Trophoblast cell (in vitro differentiated cells and primary cell): ENCODE data around the gene C16orf92.
A peak's percentile ranks its signal among the peaks of the same experiment; 100 is the strongest.

Experiments
- DNase-seq, 2 donors: peaks; one replicate each; pipeline ENCODE4 v3.0.0-alpha.2; 2016
- H2AFZ ChIP-seq: 2 replicates; pipeline ENCODE4 v1.6.1; 2013; ENCODE audit warnings: low read length, moderate library complexity, mild to moderate bottlenecking; ENCODE audit not compliant: insufficient read depth, poor library complexity
- H2AK5ac ChIP-seq: 2 replicates; pipeline ENCODE4 v1.6.1; 2013; ENCODE audit warnings: mild to moderate bottlenecking, low read length
- H2BK120ac ChIP-seq: 2 replicates; pipeline ENCODE4 v1.6.1; 2013; ENCODE audit warnings: low read length, mild to moderate bottlenecking, moderate library complexity; ENCODE audit not compliant: insufficient read depth, poor library complexity
- H2BK12ac ChIP-seq: 2 replicates; pipeline ENCODE4 v1.6.1; 2013; ENCODE audit warnings: mild to moderate bottlenecking, low read length, moderate library complexity
- H2BK5ac ChIP-seq: 2 replicates; pipeline ENCODE4 v1.6.1; 2013; ENCODE audit warnings: low read length, low read depth, moderate library complexity, mild to moderate bottlenecking; ENCODE audit not compliant: poor library complexity
- H3K14ac ChIP-seq: 2 replicates; pipeline ENCODE4 v1.6.1; 2013; ENCODE audit warnings: mild to moderate bottlenecking, low read length
- H3K18ac ChIP-seq: 2 replicates; pipeline ENCODE4 v1.6.1; 2013; ENCODE audit warnings: mild to moderate bottlenecking, low read length
- H3K23ac ChIP-seq: 2 replicates; pipeline ENCODE4 v1.6.1; 2013; ENCODE audit warnings: low read length
- H3K27ac ChIP-seq: 2 replicates; pipeline ENCODE4 v1.5.1; 2013; ENCODE audit warnings: low read depth, mild to moderate bottlenecking, inconsistent platforms, low read length, moderate library complexity
- H3K27me3 ChIP-seq: 2 replicates; pipeline ENCODE4 v1.6.1; 2013; ENCODE audit warnings: inconsistent platforms, mild to moderate bottlenecking, low read length, moderate library complexity; ENCODE audit not compliant: insufficient read depth
- H3K36me3 ChIP-seq, 2 experiments: 1 replicate in 1 of 2; 2 replicates in 1 of 2; pipeline ENCODE4 v1.6.1; 2013; ENCODE audit warnings: low read length in 2 of 2, mild to moderate bottlenecking in 2 of 2, moderate library complexity in 1 of 2; ENCODE audit not compliant: insufficient read depth in 2 of 2, control insufficient read depth in 1 of 2
- H3K4ac ChIP-seq: 2 replicates; pipeline ENCODE4 v1.6.1; 2013; ENCODE audit warnings: low read depth, mild to moderate bottlenecking, low read length, moderate library complexity
- H3K4me1 ChIP-seq, 2 experiments: 1 replicate in 1 of 2; 2 replicates in 1 of 2; pipeline ENCODE4 v1.6.1; 2013; ENCODE audit warnings: low read length in 2 of 2, mild to moderate bottlenecking in 2 of 2, moderate library complexity in 1 of 2; ENCODE audit not compliant: insufficient read depth in 2 of 2, control insufficient read depth in 1 of 2
- H3K4me2 ChIP-seq: 2 replicates; pipeline ENCODE4 v1.6.1; 2013; ENCODE audit warnings: inconsistent platforms, mild to moderate bottlenecking, low read length, moderate library complexity
- H3K4me3 ChIP-seq: 2 replicates; pipeline ENCODE4 v1.5.1; 2013; ENCODE audit warnings: mild to moderate bottlenecking, low read depth, low read length, inconsistent platforms
- H3K79me1 ChIP-seq: one replicate; pipeline ENCODE4 v1.6.1; 2013; ENCODE audit warnings: low read length
- H3K79me2 ChIP-seq: 2 replicates; pipeline ENCODE4 v1.6.1; 2013; ENCODE audit warnings: low read length, mild to moderate bottlenecking; ENCODE audit not compliant: control insufficient read depth, insufficient read depth, poor library complexity
- H3K9ac ChIP-seq: 2 replicates; pipeline ENCODE4 v1.6.1; 2013; ENCODE audit warnings: mild to moderate bottlenecking, low read length
- H3K9me3 ChIP-seq: 2 replicates; pipeline ENCODE4 v1.6.1; 2013; ENCODE audit warnings: low read depth, mild to moderate bottlenecking, control low read depth, inconsistent platforms, low read length; ENCODE audit not compliant: insufficient read depth
- H4K12ac ChIP-seq: 2 replicates; pipeline ENCODE4 v1.6.1; 2013; ENCODE audit warnings: low read depth, mild to moderate bottlenecking, low read length, moderate library complexity
- H4K8ac ChIP-seq: 2 replicates; pipeline ENCODE4 v1.6.1; 2013; ENCODE audit warnings: low read depth, mild to moderate bottlenecking, low read length, moderate library complexity
- H4K91ac ChIP-seq: one replicate; pipeline ENCODE4 v1.6.1; 2013; ENCODE audit warnings: low read depth, mild to moderate bottlenecking, low read length, moderate library complexity
- WGBS: extraction: QIAGEN DNeasy Blood & Tissue Kit; methylation state at CpG from one replicate; pipeline ENCODE4 v1.1.7; 2013; ENCODE audit warnings: missing lambda C conversion rate; ENCODE audit not compliant: insufficient read length, insufficient coverage; ENCODE audit errors: extremely low coverage; 5-methylcytosine and 5-hydroxymethylcytosine counted together

The C16orf92 gene

DNA sequence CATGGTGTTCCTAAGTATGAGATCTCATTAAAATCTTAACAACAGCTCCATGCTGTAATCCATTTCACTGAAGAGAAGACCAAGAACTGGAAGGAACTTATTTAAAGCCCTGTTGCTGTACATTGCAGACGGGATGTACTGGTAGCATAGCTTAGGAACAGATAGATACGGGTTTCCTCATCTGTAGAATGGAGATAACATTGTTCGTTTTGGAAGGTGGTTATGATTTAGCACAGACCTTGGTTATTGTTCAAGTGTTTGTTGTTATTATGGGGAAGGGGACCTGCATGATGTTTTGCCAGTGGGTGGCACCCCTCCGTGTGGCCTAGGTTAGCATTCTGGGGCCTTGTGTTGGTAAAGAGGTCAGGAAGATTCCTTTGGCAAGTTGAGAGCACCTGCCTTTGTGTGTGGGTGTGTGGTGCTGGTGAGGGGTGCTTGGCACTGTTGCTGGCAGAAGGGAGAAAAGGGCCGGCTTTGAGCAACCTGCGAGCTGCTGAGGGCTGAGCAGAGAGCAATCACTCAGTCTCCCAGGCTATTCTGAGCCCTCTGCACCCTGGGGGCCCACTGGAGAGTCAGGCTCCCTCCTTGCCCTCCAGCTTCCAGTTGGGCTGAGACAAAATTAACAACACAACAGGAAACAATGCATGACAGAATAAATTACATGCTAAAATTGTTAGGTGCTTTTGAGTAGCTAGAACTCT, 47.0 kb upstream of the C16orf92 start:
- no peak overlapping the region for H3K14ac ChIP-seq
- no peak overlapping the region for H3K18ac ChIP-seq
- peaks cover 9 to 22% of the 10 kb centered on the region in 2 experiments for H3K4me1 ChIP-seq
- H4K91ac ChIP-seq: no peak overlapping the region
- H3K9ac ChIP-seq: no peak overlapping the region
- no peak overlapping the region for H3K4me3 ChIP-seq
- H2BK120ac ChIP-seq: no peak overlapping the region
- WGBS: no CpG with 5 or more reads among the region's 6 CpGs
- peaks cover 34 to 42% of the 10 kb centered on the region in 2 experiments for H3K36me3 ChIP-seq
- H4K8ac ChIP-seq: no peak overlapping the region
- no peak overlapping the region for H3K4ac ChIP-seq
- H3K9me3 ChIP-seq: no peaks in the 10 kb centered on the region
- H3K27ac ChIP-seq: no peak overlapping the region
- H2BK12ac ChIP-seq: no peak overlapping the region
- H3K4me2 ChIP-seq: peak overlapping the region; percentile 42
- H2BK5ac ChIP-seq: no peak overlapping the region
- peaks cover 15% of the 10 kb centered on the region for H3K79me2 ChIP-seq
- peak in 1 of 2 donors; percentile 25 for DNase-seq
- no peak overlapping the region for H2AK5ac ChIP-seq
- H2AFZ ChIP-seq: no peak overlapping the region
- H3K79me1 ChIP-seq: peaks cover 10% of the 10 kb centered on the region
- H3K23ac ChIP-seq: no peak overlapping the region
- H3K27me3 ChIP-seq: no peaks in the 10 kb centered on the region
- H4K12ac ChIP-seq: no peak overlapping the region

DNA sequence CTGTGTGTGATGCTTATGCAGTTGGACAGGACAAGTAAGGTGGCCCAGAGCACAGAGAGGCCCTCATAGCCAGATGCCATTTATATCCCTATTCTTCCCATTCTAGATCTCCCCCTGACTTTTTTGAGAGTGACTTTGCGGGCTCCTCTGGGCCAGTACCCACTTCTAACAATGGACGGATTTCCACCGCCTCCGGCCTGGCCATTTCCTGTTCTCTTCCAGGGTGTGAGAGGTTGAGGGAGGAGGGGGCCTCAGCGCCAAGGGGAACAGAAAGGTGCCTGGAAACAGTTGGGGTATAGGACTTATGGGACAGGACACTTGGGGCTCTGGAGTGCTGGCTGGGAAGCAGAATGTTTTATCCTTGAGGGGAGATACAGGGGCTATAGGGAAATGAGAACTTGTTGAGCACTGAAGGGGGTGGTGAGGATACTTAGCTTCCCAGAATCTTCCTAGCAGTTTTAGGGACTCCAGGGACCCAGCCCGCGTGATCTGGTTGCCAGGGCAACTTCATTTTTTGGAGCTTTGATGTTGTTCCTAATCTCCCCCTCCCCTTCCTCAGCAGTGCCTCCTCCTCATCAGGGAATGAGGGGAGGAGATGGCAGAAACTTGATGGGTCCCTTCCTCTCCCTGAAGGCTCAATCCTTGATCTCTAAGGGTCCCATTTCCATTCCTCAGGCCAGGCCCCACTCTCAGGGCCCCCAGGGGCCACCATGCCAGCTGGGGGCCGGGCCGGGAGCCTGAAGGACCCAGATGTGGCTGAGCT, 45.8 kb upstream of the C16orf92 start:
- peaks cover 9 to 22% of the 10 kb centered on the region in 2 experiments for H3K4me1 ChIP-seq
- no peak for DNase-seq
- H3K4me3 ChIP-seq: no peak overlapping the region
- H2AFZ ChIP-seq: no peak overlapping the region
- no peaks in the 10 kb centered on the region for H3K9me3 ChIP-seq
- H4K8ac ChIP-seq: no peak overlapping the region
- H3K18ac ChIP-seq: no peak overlapping the region
- H3K9ac ChIP-seq: no peak overlapping the region
- no peak overlapping the region for H3K4ac ChIP-seq
- H3K27me3 ChIP-seq: no peaks in the 10 kb centered on the region
- H2BK120ac ChIP-seq: no peak overlapping the region
- peaks cover 37 to 48% of the 10 kb centered on the region in 2 experiments for H3K36me3 ChIP-seq
- H2BK12ac ChIP-seq: no peak overlapping the region
- no CpG with 5 or more reads among the region's 9 CpGs for WGBS
- no peak overlapping the region for H4K91ac ChIP-seq
- peaks cover 10% of the 10 kb centered on the region for H3K79me1 ChIP-seq
- H3K4me2 ChIP-seq: no peak overlapping the region
- H2BK5ac ChIP-seq: no peak overlapping the region
- peaks cover 15% of the 10 kb centered on the region for H3K79me2 ChIP-seq
- no peak overlapping the region for H4K12ac ChIP-seq
- H3K27ac ChIP-seq: no peak overlapping the region
- no peak overlapping the region for H3K14ac ChIP-seq
- no peak overlapping the region for H2AK5ac ChIP-seq
- no peak overlapping the region for H3K23ac ChIP-seq

DNA sequence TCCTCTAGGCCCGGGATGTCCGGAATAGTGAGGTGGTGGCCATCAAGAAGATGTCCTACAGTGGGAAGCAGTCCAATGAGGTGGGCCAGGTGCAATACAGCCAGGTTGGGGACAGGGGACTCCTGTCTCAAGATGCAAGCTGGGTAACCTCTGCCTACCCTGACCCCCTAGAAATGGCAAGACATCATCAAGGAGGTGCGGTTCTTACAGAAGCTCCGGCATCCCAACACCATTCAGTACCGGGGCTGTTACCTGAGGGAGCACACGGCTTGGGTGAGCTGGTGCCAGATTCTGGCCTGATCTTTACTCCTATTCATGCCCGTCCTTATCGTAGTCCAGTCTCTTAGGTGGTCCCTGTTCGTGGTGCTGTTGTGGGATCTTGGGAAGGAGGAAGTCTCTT, 44.9 kb upstream of the C16orf92 start:
- H3K4me2 ChIP-seq: no peak overlapping the region
- peak overlapping the region; percentile 34 for H3K23ac ChIP-seq
- H3K9me3 ChIP-seq: peaks cover 4% of the 10 kb centered on the region
- peaks cover 42 to 53% of the 10 kb centered on the region in 2 experiments for H3K36me3 ChIP-seq
- no peak overlapping the region for H3K4me3 ChIP-seq
- WGBS: no CpG with 5 or more reads among the region's 9 CpGs
- H3K4ac ChIP-seq: no peak overlapping the region
- H4K91ac ChIP-seq: no peak overlapping the region
- H2BK5ac ChIP-seq: no peak overlapping the region
- H3K4me1 ChIP-seq: peaks cover 9 to 22% of the 10 kb centered on the region in 2 experiments
- H3K14ac ChIP-seq: no peak overlapping the region
- H4K12ac ChIP-seq: no peak overlapping the region
- no peak for DNase-seq
- no peak overlapping the region for H3K27ac ChIP-seq
- no peak overlapping the region for H2AK5ac ChIP-seq
- no peak overlapping the region for H3K18ac ChIP-seq
- H3K79me1 ChIP-seq: peaks cover 10% of the 10 kb centered on the region
- H2BK12ac ChIP-seq: no peak overlapping the region
- no peak overlapping the region for H4K8ac ChIP-seq
- H2BK120ac ChIP-seq: no peak overlapping the region
- no peak overlapping the region for H3K9ac ChIP-seq
- no peaks in the 10 kb centered on the region for H3K27me3 ChIP-seq
- H3K79me2 ChIP-seq: peaks cover 15% of the 10 kb centered on the region
- no peak overlapping the region for H2AFZ ChIP-seq

DNA sequence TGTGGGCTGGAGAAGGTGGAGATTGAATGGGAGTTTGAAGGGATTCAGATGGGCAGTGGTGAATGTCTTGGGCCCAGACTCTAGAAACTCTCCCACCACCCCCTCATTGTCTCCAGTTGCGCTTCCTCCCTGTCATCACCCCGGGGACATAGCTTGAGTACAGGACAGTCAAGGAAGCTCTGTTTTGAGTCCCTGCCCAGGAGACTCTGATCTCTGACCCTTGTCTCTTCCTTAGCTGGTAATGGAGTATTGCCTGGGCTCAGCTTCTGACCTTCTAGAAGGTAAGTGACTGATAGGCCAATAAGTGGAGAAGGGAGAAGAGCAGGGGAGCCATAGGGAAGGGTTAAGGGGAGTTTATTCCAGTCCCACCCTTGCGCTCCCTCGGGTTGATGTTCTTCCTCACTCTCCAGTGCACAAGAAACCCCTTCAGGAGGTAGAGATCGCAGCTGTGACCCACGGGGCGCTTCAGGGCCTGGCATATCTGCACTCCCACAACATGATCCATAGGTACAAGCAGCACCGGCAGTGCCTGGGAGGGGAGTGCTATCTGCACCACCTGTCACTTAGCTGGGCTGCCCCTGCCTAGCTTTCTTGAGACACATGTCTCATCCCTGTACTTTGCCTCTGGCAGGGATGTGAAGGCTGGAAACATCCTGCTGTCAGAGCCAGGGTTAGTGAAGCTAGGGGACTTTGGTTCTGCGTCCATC, 44.3 kb upstream of the C16orf92 start:
- Histone ChIP-seq H3K36me3 (peaks cover 49 to 59% of the 10 kb centered on the region in 2 experiments), H3K79me2 (peaks cover 15% of the 10 kb centered on the region), H3K4ac (no peak overlapping the region), H3K14ac (no peak overlapping the region), H4K8ac (no peak overlapping the region), H2BK5ac (no peak overlapping the region), H2AK5ac (no peak overlapping the region), H3K27me3 (no peaks in the 10 kb centered on the region), H3K79me1 (peaks cover 9% of the 10 kb centered on the region), H3K9ac (no peak overlapping the region), H2BK12ac (no peak overlapping the region), H4K12ac (no peak overlapping the region), H2AFZ (no peak overlapping the region), H3K4me2 (no peak overlapping the region), H4K91ac (no peak overlapping the region), H3K4me1 (peaks cover 7 to 22% of the 10 kb centered on the region in 2 experiments), H3K9me3 (peaks cover 4% of the 10 kb centered on the region), H3K18ac (no peak overlapping the region), H3K27ac (no peak overlapping the region), H3K4me3 (no peak overlapping the region), H2BK120ac (no peak overlapping the region), H3K23ac (no peak overlapping the region)
- no CpG with 5 or more reads among the region's 9 CpGs for WGBS
- no peak for DNase-seq
